ENCODE results near the gene VPS9D1.

- TF ChIP-seq SUZ12 (IDR thresholded peaks at IDR 0.05; ENCODE audit: extremely low read depth, insufficient read depth, insufficient read length) (no peak), ZNF274 (IDR thresholded peaks at IDR 0.05; ENCODE audit: low read depth, low read length) (no peak)
These were observed 18.0 kb upstream of the VPS9D1 start for GRCh38 chr16:89738538-89739317.

All from NT2/D1 (cell line).